OCI-M1 (cell line): ENCODE data around the gene ZNF480.
"Not testable (repeated sequence)": the region's sequence is repeated elsewhere in the genome, so short reads cannot be mapped to it uniquely, and the experiment has no call there.

Experiments
- DNase-seq: peaks from one replicate; lab custom pipeline; 2025; lab: John Stamatoyannopoulos, UW

The ZNF480 gene

GRCh38 chr19:52296773-52297600, at the start of gene ZNF480:
Gene ZNF480, plus strand, starts transcription at chr19:52297169. Its CDS starts 3,244 bp downstream, at chr19:52300413.
- DNase-seq: peak; percentile 89

GRCh38 chr19:52248241-52248640, 48.7 kb upstream of the ZNF480 start:
- DNase-seq: peak; percentile 69

- DNase-seq: no peak
Measured at GRCh38 chr19:52258426-52258825, 38.5 kb upstream of the ZNF480 start.

GRCh38 chr19:52265556-52265955, 31.4 kb upstream of the ZNF480 start:
- DNase-seq: not testable (repeated sequence)

GRCh38 chr19:52269338-52270261, 27.4 kb upstream of the ZNF480 start, which contains the start of gene ZNF766:
Gene ZNF766, plus strand, starts transcription at chr19:52269587. Its CDS starts 27 bp downstream, at chr19:52269614.
- DNase-seq: peak; percentile 99

- peak; percentile 67 for DNase-seq
Measured at GRCh38 chr19:52270266-52270885, 26.6 kb upstream of the ZNF480 start.

- no peak for DNase-seq
Measured at GRCh38 chr19:52273301-52273700, 23.7 kb upstream of the ZNF480 start.

- no peak for DNase-seq
Measured at GRCh38 chr19:52274191-52274590, 22.8 kb upstream of the ZNF480 start.

GRCh38 chr19:52275988-52276387, 21.0 kb upstream of the ZNF480 start:
- no peak for DNase-seq

- DNase-seq: no peak
Measured at GRCh38 chr19:52277471-52277870, 19.5 kb upstream of the ZNF480 start.

GRCh38 chr19:52286256-52286655, 10.7 kb upstream of the ZNF480 start:
- DNase-seq: no peak

GRCh38 chr19:52291781-52292180, 5.2 kb upstream of the ZNF480 start:
- DNase-seq: no peak

GRCh38 chr19:52292946-52293345, 4.0 kb upstream of the ZNF480 start:
- DNase-seq: not testable (repeated sequence)

- DNase-seq: no peak
Measured at GRCh38 chr19:52296400-52296772, 583 bp upstream of the ZNF480 start.

- peak; percentile 63 for DNase-seq
Measured at GRCh38 chr19:52297601-52298364, 814 bp downstream of the ZNF480 start.

- DNase-seq: peak; percentile 38
Measured at GRCh38 chr19:52307275-52307674, 10.3 kb downstream of the ZNF480 start.

- DNase-seq: no peak
Measured at GRCh38 chr19:52322429-52322828, 25.5 kb downstream of the ZNF480 start.

GRCh38 chr19:52331757-52332156, 34.8 kb downstream of the ZNF480 start:
- no peak for DNase-seq

- DNase-seq: no peak
Measured at GRCh38 chr19:52335768-52336116, 38.8 kb downstream of the ZNF480 start.

- DNase-seq: peak; percentile 97
Measured at GRCh38 chr19:52336117-52336790, 39.3 kb downstream of the ZNF480 start, which contains the start of gene ZNF610. Gene ZNF610, plus strand, starts transcription at chr19:52336243. Its CDS starts 12,930 bp downstream, at chr19:52349173.
